Measurements from ENCODE around the gene RPLP1.

RPLP1 gene

DNA sequence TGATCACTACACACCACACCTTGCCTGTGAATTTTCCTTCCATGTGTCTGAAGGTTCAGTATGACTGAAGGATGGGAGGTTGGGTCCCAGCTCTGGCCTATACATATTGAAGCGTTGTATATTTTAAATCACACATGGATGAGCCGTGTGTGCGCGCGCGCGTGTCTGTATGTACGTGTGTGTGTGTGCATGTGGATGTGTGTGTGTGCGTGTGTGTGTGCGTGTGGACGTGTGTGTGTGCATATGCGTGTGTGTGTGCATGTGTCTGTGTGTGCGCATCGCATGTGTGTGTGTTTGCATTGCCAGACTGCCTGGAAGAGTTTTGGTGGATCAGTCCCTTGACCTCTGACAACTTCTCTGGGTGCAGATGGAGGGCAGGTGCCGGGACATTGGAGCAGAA, 45.7 kb downstream of the RPLP1 start:
- no peak overlapping the region for H3K9ac ChIP-seq (ENCODE audit: low read depth, low read length)
- no peaks in the 10 kb centered on the region for H3K9me3 ChIP-seq (ENCODE audit: control insufficient read depth, insufficient read depth, low read length)
- H3K27me3 ChIP-seq (ENCODE audit: control insufficient read depth, insufficient read depth, low read length), result no peaks in the 10 kb centered on the region
- no peaks in the 10 kb centered on the region for H3K36me3 ChIP-seq (ENCODE audit: control insufficient read depth, insufficient read depth, low read length)
- H3K4me3 ChIP-seq (ENCODE audit: low read depth, low read length), result no peak overlapping the region
- no peaks in the 10 kb centered on the region for H3K4me1 ChIP-seq (ENCODE audit: control insufficient read depth, insufficient read depth, low read length)
- H3K27ac ChIP-seq (ENCODE audit: low read depth, low read length), result no peak overlapping the region

DNA sequence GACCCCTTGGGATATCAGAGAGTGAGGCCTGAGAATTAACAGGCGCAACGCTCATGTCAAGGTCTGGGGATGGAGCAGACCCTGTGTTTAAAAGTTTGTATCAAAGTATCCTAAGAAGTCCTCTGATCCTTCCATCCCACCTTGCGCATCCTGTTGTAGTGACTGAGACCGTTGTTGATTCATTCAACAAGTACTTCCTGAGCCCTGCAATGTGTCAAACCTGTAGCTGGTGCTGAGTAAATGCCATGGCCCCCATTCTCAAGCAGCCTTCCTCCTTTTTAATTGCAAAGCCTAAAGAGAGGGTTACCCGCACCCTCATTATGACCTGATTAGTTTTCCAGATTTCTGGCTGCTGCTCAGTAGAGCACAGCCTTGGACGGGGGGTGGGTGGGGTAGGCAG, 46.4 kb downstream of the RPLP1 start:
- H3K27ac ChIP-seq (ENCODE audit: low read depth, low read length), result no peak overlapping the region
- no peaks in the 10 kb centered on the region for H3K36me3 ChIP-seq (ENCODE audit: control insufficient read depth, insufficient read depth, low read length)
- no peaks in the 10 kb centered on the region for H3K9me3 ChIP-seq (ENCODE audit: control insufficient read depth, insufficient read depth, low read length)
- H3K9ac ChIP-seq (ENCODE audit: low read depth, low read length), result no peak overlapping the region
- no peaks in the 10 kb centered on the region for H3K4me1 ChIP-seq (ENCODE audit: control insufficient read depth, insufficient read depth, low read length)
- H3K27me3 ChIP-seq (ENCODE audit: control insufficient read depth, insufficient read depth, low read length), result no peaks in the 10 kb centered on the region
- no peak overlapping the region for H3K4me3 ChIP-seq (ENCODE audit: low read depth, low read length)

DNA sequence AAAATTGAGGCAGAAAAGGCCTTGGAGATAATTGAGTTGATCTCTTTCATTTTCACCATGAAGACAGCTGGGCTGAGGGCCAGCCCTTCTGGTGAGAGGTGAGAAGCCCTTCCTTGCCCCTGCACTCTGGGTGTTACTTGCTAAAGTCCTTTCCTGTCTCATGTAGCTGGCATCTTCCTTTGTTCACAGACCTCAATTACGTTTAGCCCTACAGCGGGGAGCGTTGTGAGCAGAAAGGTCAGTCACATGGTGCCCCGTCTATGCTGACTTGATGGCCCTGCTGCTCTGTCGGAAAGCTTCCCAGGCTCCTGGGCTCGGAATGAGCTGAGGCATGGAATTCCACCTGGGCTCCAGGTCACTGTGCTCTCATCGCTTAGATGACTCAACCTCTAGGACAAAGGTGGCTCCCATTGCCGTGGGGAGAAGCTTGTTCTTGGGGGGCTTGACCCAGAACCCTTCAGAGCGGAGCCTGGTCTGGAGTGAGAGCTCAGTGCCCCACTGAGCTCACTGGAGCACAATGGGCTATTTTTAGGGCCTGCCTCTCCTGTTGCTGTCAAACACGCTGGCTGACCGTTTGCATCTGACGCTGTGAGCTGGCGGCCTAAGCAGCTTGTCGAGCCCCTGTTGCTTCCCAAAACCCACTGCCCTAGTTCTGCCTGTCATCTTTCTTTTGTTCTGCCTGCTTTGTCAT, 47.0 kb downstream of the RPLP1 start:
- Histone ChIP-seq H3K9ac (ENCODE audit: low read depth, low read length) (no peak overlapping the region), H3K4me1 (ENCODE audit: control insufficient read depth, insufficient read depth, low read length) (no peaks in the 10 kb centered on the region), H3K9me3 (ENCODE audit: control insufficient read depth, insufficient read depth, low read length) (no peaks in the 10 kb centered on the region), H3K4me3 (ENCODE audit: low read depth, low read length) (no peak overlapping the region), H3K27me3 (ENCODE audit: control insufficient read depth, insufficient read depth, low read length) (no peaks in the 10 kb centered on the region), H3K36me3 (ENCODE audit: control insufficient read depth, insufficient read depth, low read length) (no peaks in the 10 kb centered on the region), H3K27ac (ENCODE audit: low read depth, low read length) (no peak overlapping the region)

DNA sequence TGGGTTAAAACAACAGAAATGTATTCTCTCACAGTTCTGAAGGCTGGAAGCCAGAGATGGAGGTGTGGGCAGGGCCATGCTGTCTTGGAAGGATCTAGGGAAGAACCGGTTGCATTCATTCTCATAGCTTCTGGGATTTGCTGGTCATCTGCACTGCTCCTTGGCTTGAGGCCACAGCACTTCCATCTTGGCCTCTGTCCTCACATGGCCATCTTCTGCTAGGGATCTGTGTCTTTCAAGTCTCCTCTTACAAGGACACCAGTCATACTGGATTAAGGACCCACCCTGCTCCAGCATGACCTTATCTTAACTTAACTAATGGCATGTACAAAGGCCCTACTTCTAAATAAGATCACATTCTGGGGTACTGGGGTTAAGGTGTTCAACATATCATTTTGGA, 47.7 kb downstream of the RPLP1 start:
- Histone ChIP-seq H3K27me3 (ENCODE audit: control insufficient read depth, insufficient read depth, low read length) (no peaks in the 10 kb centered on the region), H3K4me1 (ENCODE audit: control insufficient read depth, insufficient read depth, low read length) (no peaks in the 10 kb centered on the region), H3K9me3 (ENCODE audit: control insufficient read depth, insufficient read depth, low read length) (no peaks in the 10 kb centered on the region), H3K36me3 (ENCODE audit: control insufficient read depth, insufficient read depth, low read length) (no peaks in the 10 kb centered on the region), H3K9ac (ENCODE audit: low read depth, low read length) (no peak overlapping the region), H3K4me3 (ENCODE audit: low read depth, low read length) (no peak overlapping the region), H3K27ac (ENCODE audit: low read depth, low read length) (no peak overlapping the region)

DNA sequence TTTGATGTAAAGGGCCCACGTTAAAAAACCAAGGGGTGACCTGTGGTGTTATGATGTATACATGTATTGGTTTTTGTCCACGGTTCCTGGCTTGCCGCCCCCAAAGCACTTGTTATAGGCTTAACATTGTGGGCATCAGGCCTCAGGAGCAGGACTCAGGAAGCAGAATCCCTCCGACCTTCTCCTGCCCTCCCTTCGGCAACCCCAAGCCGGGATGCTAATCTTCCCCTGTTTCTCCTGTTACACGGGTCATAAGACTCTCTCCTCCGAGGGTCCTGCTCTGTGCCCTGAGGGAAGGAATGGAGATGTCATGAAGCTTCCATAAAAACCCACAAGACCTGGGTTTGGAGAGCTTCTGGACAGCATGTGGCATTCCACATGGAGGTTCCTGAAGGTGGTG, 48.8 kb downstream of the RPLP1 start:
- Histone ChIP-seq H3K27ac (ENCODE audit: low read depth, low read length) (no peak overlapping the region), H3K4me3 (ENCODE audit: low read depth, low read length) (no peak overlapping the region), H3K9ac (ENCODE audit: low read depth, low read length) (no peak overlapping the region), H3K4me1 (ENCODE audit: control insufficient read depth, insufficient read depth, low read length) (no peaks in the 10 kb centered on the region), H3K36me3 (ENCODE audit: control insufficient read depth, insufficient read depth, low read length) (no peaks in the 10 kb centered on the region), H3K9me3 (ENCODE audit: control insufficient read depth, insufficient read depth, low read length) (no peaks in the 10 kb centered on the region), H3K27me3 (ENCODE audit: control insufficient read depth, insufficient read depth, low read length) (no peaks in the 10 kb centered on the region)

DNA sequence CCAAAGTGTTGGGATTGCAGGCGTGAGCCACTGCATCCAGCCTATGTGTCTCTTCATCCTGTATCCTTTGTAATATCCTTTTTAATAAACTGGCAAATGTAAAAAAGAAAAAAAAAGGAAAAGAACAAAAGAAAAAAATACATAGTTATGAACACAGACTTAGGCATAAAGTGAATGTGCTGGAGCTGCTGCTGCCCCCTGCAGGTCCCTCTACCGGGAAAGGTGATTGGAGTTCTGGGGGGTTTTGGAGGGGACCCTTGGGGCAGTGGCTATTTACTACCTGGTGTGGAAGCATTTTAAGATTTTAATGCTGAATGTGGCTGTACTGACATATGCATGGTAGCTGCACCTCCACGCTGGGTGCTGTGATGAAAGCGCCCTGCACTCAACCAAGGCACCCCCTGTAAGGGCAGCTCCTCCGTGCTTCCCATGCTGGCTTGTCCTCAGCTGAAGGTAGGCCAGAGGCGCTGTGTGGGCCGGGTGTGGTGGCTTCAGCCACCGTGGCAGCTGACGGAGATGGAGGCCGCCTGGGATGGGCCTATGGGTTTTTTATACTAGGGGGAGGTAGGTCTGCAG, 49.9 kb downstream of the RPLP1 start:
- Histone ChIP-seq H3K9ac (ENCODE audit: low read depth, low read length) (no peak overlapping the region), H3K4me3 (ENCODE audit: low read depth, low read length) (no peak overlapping the region), H3K9me3 (ENCODE audit: control insufficient read depth, insufficient read depth, low read length) (no peaks in the 10 kb centered on the region), H3K4me1 (ENCODE audit: control insufficient read depth, insufficient read depth, low read length) (no peaks in the 10 kb centered on the region), H3K27ac (ENCODE audit: low read depth, low read length) (no peak overlapping the region), H3K27me3 (ENCODE audit: control insufficient read depth, insufficient read depth, low read length) (no peaks in the 10 kb centered on the region), H3K36me3 (ENCODE audit: control insufficient read depth, insufficient read depth, low read length) (no peaks in the 10 kb centered on the region)

DNA sequence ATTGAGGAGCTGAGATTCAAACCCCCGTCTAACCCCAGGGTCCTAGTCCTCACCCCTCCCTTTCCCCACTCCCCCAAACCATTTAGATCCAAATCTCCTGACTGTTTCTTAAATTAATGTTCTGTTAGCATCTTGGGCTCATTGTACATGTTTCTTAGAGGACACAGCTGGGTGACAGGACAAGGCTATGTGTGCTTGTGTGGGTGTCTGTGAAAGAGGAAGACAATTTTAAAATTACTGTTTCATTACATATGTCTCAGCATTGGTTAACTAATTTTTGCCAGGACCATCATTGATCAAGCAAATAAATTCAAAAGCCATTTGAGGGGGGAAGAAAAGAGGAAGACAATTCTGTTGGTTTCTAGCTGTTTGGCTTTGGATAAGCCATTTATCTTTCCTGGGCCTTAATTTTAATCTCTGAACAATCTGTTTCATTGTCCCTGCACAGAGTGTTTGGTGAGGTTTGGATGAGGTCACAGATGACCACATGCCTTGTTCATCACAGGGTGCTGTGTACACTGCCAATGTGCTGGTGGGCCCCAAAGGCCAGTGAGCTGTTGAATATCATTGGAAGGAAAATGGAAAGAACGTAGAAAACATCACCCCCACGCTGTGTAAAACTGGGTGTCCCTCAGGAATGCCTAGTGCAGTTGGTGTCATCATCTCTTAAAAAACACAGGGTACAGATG, 51.9 kb downstream of the RPLP1 start:
- Histone ChIP-seq H3K27ac (ENCODE audit: low read depth, low read length) (no peak overlapping the region), H3K9me3 (ENCODE audit: control insufficient read depth, insufficient read depth, low read length) (no peaks in the 10 kb centered on the region), H3K36me3 (ENCODE audit: control insufficient read depth, insufficient read depth, low read length) (no peaks in the 10 kb centered on the region), H3K9ac (ENCODE audit: low read depth, low read length) (no peak overlapping the region), H3K4me1 (ENCODE audit: control insufficient read depth, insufficient read depth, low read length) (no peaks in the 10 kb centered on the region), H3K4me3 (ENCODE audit: low read depth, low read length) (no peak overlapping the region), H3K27me3 (ENCODE audit: control insufficient read depth, insufficient read depth, low read length) (no peaks in the 10 kb centered on the region)

All from HUES48 (cell line).